NCI-H1105 treated with DMSO at 0.1 percent for 48 hours (cell line): Measurements from ENCODE around the gene APOBEC3A.
"Not testable (repeated sequence)": the region's sequence is repeated elsewhere in the genome, so short reads cannot be mapped to it uniquely, and the experiment has no call there.

Experiments used
- DNase-seq: peaks from one replicate; lab custom pipeline; 2025; lab: John Stamatoyannopoulos, UW

The APOBEC3A gene

DNA sequence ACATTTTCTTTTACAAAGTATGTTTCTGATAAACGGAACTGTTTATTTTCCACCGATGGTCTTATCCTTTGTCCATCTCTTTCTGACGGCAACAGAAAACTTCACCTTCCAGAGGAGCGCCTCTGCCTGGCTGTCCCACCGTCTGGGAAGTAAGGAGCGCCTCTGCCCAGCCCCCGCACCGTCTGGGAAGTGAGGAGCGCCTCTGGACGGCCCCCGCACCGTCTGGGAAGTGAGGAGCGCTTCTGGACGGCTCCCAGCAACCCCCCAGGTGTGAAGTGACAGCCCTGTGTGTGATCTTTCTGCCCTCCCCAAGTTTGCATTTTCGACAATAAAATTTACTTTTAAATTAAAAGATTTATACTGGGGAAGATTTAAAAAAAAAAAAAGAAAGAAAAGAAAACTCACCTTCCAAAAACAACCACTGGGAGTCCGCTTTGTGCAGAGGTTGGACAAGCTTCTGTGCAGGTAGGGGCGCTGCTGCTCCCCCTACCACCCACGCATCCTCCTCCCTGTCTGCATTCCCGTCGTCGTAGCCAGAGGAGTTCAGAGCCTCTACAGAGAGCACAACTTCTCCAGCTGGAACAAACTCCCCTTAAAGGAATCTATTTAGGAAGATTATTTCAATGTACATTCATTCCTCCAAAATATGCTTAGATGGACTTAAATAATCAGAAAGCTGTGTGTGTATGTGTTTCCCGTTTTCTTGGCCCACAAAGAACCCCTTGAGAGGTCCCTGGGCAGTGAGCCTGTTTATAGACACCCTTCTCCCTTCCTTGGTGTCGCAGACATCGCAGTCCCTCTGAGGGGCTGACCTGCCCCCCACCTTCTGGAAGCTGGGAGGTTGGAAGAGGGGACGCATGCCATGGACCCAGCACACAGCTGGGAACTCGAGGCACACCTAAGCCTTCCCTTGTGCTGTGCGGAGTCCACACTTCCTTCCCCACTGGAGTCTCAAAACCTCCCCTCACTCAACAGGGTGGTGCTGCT lies 23.9 kb downstream of the APOBEC3A start:
- DNase-seq: no peak

DNA sequence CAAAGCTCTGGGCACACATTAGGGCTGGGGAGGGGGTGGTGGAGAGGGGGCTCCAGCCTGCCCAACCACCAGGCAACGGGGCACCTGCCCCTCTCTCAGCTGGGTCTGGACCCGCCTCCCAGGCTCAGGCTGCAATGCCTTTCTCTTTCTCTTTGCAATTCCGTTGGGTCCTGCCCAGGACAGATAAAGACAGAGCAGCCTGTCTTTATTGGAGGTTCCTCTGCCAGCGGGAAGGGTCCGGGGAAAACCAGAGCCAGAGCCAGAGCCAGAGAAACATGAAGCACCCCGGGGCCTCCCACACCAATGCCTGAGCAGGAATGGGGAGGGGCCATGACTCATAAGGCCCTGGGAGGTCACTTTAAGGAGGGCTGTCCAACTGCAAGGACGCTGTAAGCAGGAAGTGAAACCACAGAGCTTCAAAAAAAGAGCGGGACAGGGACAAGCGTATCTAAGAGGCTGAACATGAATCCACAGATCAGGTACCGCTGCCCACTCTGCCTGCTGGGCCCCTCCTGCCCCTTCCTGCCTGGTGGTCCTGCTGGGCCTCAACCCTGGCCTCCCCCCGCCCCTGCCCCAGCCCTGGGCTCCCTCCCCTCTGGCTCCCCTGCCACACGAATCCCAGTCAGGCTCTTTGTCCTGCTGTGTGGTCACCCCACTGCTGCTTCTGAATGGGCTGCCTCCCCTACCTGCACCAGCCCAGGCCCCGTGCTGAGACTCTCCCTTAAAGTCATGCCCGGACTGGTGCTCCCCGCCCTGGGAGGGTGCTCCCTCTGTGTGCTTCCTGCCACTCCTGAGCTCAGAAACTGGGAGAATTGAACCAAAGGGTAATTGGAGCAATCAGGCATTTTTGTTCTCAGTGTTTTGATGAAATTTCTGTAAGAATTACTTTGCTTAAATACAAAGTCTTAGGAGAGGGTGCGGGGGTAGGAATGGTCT lies 24.9 kb downstream of the APOBEC3A start, which contains the start of gene APOBEC3B:
Gene APOBEC3B, plus strand, starts transcription at position 356 of the 936 bp plus-strand sequence. Its CDS starts 107 bp downstream, at position 463.
- no peak for DNase-seq

DNA sequence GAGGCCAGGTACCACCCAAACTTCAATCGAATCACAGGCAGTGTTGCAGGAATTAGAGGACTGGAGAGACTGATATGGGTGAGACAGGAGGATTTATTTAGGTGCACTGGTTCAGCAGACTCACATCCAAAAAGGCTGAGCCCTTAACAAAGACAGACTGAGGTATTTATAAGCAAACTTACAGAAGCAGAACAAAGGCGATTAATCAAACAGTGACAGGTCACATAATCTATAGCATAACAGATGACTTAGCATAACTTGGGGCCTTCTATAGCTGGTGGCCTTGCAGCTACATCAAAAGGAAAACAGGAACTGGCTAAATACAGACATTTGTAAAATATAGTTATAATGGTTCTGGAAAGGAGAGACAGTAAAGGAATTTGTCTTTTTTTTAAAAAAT lies 26.8 kb downstream of the APOBEC3A start:
- no peak for DNase-seq

DNA sequence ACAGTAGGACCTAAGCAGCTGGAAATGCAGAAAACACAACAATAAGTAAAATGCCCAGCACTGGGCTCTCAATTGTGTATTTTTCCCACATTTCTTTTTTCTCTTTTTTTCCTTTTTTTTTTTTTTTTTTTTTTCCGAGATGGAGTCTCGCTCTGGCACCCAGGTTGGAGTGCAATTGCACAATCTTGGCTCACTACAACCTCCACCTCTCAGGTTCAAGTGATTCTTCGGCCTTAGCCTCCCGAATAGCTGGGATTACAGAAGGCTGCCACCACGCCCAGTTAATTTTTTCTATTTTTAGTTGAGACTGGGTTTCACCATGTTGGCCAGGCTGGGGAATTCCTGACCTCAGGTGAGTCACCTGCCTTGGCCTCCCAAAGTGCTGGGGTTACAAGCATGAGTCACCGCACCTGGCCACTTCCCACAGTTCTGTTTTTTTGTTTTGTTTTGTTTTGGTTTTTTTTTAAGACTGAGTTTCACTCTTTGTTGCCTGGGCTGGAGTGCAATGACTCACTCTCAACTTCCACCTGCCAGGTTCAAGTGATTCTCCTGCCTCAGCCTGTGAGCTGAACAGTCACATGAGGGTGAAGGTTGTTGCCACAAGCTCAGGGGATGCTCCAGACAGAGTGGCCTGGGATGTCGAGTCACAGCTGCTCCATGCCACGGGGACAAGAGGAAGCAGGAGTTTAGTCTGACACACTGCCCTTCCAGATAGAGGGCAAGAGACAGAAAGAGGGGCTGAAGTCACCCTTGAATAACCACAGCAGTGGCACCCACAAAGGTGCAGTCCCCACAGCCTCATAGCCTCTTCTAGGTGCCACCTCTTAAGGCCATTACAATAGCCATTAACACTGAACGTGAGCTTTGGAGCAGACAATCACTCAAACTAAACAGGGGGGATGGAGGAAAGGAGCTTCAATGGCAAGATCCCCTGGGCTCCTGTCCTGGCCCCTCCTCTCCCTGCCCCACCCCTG lies 27.7 kb downstream of the APOBEC3A start:
- peak; percentile 53 for DNase-seq

DNA sequence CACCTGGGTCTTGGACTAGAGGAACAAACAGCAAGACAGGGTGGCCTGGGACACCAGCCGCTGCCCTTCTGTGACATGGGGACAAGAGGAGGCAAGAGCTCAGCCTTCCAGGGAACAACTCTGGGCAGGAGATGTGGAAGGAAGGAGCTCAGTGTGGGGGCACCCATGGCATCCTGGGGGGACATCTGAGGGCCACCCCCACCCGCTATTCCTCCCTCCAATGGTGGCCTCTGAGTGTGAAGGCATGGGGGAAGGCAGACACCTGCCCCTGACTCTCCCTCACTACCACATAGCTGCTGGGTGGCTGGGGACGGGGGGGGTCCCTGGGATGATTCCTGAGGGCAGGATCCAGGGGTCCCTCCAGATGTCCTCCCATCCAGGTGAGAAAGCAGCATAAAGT lies 29.2 kb downstream of the APOBEC3A start:
- DNase-seq: no peak

DNA sequence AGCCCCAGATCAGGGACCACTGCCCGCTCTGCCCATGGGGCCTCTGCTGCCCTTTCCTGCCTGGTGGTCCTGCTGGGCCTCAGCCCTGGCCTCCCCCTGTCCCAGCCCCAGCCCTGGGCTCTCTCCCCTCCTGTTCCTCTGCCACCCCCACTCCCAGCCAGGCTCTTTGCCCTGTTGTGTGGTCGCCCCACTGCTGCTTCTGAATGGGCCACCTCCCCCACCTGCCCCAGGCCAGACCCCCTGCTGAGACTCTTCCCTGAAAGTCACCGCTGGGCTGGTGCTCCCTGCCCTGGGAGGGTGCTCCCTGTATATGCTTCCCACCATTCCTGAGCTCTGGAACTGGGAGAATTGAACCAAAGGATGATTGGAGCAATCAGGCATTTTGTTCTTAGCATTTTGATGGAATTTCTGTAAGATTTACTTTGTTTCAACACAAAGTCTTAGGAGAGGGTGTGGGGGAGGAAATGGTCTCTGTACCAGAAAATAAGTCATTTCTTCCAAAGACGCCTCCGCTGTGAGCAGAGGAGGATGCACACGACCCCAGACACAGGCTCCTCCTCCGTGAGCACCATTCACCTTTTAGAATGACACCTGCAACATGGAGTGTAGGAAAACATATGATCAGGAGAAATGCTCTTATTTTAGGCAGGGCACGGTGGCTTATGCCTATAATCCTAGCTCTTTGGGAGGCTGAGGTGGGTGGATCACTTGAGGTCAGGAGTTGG lies 29.9 kb downstream of the APOBEC3A start:
- no peak for DNase-seq

DNA sequence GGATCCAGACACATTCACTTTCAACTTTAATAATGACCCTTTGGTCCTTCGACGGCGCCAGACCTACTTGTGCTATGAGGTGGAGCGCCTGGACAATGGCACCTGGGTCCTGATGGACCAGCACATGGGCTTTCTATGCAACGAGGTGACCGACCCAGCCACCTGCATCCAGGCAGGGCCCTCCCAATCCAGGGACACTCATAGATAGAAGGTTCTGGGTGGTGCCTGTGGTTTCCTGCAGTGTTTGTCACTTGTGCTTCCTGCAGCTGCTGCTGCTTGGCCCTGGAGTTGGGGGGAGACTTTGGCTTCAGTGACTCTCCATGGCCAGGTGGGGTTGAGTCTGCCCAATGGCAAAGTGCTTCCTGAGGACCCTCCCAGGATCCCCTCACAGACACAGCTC lies 32.1 kb downstream of the APOBEC3A start:
- no peak for DNase-seq

DNA sequence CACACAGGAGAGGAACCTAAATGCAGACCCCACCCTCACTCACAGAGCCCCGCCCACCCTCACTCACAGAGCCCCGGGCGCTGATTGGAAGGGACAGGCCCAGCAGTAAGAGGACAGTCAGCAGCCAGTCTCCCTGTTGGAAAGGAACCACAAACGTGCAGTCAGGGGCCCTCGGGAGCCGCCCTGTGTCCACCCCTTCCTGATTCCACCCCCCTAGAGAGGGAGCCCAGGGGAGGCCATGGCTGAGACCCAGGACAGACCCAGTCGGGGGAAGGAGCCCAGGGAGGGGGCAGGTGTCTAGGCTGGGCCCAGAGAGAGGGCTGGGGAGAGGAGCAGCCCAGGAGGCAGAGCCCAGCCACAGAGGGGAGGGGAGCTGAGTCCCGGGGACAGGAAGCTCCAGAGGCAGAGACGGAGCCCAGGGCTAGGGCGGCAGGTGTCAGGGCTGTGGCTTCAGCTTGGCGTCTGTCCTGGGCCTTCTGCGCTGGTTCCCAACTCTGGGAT lies 35.5 kb downstream of the APOBEC3A start:
- not testable (repeated sequence) for DNase-seq

DNA sequence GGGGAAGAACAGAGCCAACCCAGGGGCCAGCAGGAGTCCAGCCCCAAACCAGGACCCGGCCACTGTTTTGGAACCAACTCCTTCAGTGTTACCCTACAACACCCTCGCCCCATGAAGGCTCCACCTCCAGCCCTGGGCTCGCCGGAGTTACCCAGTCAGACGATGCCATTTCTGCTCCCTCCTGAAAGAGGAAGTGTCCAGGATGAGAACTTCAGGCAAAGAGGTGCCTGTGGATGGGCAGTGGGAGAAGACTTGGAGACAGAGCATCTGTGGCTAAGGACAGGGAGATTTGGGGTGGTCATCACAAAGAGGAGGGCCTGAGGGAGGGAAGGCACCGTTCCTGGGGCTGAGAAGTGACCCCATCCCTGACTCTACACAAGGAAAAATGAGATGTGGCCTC lies 38.7 kb downstream of the APOBEC3A start:
- no peak for DNase-seq

DNA sequence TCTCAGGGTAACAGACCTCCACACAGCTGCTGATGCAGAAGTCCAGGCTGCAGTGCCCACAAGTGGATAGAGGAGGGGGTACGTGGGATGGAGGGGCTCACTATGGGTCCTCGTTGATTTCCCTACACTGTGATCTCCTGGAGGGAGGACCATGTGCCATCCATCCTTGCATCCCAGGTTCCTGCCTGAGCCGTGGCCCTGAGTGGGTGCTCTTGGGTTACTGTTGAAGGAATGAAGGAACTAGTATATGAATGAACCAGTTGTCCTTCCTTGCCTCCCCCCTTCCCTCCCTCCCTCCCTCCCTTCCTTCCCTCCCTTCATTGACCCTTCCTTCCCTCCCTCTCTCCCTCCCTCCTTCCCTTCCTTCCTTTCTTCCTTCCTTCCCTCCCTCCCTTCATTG lies 40.1 kb downstream of the APOBEC3A start:
- no peak for DNase-seq

DNA sequence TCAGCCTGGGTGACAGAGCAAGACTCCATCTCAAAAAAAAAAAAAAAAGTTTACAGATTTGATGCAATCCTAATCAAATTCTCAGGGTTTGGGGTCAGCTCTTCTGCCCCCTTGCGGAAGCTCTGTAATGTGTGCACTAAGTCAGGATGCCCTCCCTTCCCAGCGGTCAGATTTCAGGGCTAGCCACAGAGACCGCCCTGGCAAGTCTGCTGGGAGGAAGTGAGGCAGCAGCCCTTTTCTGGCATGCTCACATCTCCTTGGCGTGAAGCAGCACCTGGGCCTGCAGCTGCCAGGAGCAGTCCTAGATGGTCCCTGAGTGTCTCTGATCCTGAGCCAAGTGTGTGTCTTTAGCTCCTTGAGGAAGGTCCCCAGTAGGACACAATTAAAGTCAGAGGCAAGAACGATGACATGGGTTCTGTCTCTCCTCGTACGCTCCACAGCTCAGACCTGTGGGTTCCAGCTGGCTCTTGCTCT lies 45.8 kb downstream of the APOBEC3A start:
- DNase-seq: no peak

DNA sequence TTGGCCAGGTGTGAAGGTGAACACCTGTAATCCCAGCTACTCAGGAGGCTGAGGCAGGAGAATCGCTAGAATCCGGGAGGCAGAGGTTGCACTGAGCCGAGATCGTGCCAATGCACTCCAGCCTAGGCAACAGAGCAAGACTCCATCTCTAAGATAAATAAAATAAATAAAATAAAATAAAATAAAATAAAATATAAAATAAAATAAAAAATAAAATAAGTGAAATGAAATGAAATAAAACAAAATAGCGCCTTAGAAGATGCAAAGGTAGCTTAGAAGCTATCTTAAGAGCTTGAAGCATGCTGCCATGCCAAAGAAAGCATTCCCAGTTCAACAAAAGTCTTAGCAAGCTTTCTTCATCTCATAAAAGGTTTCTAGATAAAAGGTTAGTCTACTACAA lies 49.8 kb downstream of the APOBEC3A start:
- no peak for DNase-seq

DNA sequence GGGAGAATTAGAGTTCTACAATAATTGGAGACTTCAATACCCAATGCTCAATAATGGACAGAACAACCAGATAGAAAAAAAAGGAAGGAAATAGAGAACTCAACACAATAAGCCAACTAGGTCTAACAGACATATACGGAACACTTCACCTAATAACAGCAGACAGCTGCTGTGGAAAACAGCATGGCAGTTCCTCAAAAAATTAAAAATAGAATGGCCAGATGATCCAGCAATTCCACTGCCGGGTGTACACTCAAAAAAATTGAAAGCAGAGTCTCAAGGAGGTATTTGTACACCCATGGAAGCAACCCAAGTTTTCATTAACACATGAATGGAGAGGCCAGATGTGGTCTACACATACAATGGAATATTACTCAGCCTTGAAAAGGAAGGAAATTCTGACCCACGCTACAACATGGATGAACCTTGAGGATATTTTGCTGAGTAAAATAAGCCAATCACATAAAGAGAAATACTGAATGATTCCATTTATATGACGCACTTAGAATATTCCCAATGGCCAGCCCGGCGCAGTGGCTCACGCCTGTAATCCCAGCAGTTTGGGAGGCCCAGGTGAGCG lies 51.0 kb downstream of the APOBEC3A start:
- not testable (repeated sequence) for DNase-seq

DNA sequence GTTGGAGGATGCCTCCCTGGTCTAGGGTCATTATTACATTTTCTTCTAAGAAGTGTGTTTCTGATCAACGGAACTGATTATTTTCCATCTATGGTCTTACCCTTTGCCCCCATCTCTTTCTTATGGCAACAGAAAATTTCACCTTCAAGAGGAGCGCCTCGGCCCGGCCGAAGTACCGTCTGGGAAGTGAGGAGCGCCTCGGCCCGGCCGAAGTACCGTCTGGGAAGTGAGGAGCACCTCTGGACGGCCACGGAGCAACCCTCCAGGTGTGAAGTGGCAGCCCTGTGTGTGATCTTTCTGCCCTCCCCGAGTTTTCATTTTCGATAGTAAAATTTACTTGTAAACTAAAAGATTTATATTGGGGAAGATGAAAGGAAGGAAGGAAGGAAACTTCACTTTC lies 53.5 kb downstream of the APOBEC3A start:
- DNase-seq: no peak
